GM19043 (cell line): Measurements from ENCODE around the gene TCEA2.
"Not testable (repeated sequence)": the region's sequence is repeated elsewhere in the genome, so short reads cannot be mapped to it uniquely, and the experiment has no call there.

Experiments used
- ATAC-seq: cut with Tn5 transposase; IDR thresholded peaks from one replicate; pipeline ENCODE4 v1.9.1; 2021; ENCODE audit warnings: low read depth; ENCODE audit not compliant: unreplicated experiment

The TCEA2 gene

GRCh38 chr20:64105846-64106434 lies 42.9 kb downstream of the TCEA2 start:
- no peak for ATAC-seq

DNA sequence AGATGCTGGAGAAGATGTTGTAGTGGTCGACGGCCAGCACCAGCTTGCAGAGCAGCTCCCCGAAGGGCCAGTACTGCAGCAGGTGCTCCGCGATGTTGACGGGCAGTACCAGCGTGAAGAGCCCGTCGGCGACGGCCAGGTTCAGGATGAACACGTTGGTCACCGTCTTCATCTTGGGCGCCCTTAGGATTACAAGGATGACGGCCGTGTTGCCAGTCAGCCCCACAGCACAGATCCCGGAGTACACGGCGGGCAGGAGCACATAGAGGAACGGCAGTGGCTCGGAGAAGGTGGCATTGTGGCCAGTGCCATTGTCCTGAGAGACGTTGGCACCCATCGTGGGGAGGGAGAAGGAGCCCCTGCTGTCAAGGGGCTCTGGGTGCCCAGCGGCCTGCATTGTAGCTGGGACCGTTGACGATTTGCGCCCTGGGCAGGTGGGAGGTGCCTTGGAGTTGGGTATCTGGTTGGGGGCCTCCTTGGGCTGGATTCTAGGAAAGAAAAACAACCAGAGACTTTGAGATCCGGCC lies 43.5 kb downstream of the TCEA2 start:
- no peak for ATAC-seq

- no peak for ATAC-seq
These were observed 44.2 kb downstream of the TCEA2 start, which contains the start of gene NPBWR2 for GRCh38 chr20:64106981-64107735. Gene NPBWR2 (minus strand): TSS chr20:64107565. CDS start chr20:64106831, 734 bp downstream.

DNA sequence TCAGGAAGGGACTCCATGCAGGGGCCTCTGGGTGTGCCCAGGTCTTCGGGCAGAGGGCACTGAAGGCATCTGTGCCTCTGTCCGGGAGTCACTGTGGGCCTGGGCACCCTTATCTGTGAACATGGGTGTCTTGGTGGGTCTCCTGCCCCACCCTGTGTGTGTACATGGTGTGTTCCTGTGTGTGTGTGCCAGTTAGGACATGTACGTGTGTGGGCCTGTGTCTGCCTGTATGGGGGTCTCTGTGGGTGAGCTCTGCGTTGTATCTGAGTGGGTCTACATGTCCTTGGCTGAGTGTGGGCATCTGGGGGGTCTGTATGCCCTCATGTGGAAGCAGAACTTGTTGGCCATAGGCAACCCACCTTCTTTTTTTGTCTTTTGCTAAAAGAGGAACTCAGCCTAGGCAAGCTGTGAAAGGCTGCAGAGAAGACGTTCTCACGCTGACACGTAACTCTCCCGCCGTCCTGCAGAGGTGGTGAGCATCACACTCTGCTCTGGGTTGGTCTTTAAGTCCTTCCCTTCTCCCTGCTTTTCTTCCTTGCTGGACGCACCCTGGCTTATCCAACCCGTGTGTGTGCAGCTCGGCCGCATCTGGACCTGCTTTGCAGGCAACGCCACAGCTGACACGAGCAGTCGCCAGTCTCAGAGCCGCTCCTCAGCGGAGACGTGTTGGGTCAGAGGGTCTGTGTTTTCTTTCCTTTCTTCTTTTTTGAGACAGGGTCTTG lies 44.9 kb downstream of the TCEA2 start:
- ATAC-seq, result no peak

DNA sequence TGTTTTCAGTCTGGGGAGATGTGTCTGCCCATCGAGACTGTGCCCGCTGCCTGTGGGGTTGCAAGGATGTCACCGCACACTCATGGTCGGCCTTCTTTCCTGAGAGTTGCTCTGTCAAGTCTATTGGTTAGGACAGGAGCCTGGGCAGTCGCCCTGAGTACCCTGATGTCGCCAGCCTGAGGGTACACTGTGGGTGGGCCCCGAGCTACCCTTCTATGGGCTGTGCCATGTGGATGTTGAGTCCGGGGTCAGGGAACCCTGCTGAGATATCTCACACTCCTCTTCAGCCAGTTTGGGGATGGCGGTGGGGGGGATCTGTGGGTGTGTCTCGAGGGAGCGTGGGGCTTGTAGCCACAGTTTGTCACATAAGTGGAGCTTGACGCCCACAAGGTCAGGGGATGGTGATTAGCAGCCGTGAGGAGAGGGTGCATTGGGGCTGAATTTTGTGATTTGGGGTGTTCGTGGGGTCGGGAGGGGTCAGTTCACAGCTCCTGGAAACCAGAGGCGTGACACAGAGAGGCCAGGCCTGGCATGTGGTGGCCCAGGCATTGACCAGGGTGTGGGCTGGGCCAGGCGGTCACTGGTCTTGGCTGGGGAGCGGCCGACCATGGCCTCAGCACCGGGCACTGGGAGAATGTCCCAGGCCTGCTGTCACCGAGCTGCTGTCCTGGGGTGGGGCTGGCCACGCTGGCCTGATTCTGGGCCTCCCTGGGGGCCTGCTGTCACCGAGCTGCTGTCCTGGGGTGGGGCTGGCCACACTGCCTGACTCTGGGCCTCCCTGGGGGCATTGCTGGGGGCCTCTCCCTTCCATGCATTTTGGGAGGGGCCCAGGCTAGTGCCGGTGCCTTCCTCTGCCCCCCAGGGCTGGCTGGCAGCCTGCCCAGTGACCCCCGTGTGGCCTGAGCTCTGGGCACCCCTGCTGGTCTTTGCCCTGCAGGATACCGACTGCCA lies 46.0 kb downstream of the TCEA2 start:
- ATAC-seq, result no peak

DNA sequence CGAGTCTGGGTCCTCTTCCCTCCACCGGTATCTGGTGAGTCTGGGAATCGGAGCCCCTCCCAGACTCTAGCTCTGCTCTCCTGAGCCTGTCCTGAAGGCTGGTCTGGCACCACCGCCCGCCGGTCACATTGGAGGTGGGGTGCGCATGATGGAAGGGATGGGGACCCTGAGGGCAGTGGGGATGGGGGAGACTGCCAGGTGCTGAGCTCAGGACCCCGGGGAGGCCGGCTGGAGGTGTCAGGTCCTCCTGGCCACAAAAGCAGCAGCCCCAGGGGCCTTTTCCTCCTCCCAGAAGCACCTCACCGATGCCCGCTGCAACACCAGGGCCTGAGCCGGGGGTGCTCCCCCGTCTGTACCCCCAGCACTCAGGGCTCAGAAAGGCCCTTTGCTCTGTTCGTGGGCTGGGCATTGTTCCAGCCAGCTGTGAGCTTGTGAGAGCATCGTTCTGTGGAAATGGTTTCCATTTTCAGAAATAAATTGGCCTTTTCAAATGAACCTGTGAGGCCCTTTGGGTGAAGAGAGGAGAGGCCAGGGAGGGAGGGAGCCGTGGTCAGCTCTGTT lies 46.9 kb downstream of the TCEA2 start:
- no peak for ATAC-seq

- no peak for ATAC-seq
These were observed 47.5 kb downstream of the TCEA2 start for GRCh38 chr20:64110411-64111068.

DNA sequence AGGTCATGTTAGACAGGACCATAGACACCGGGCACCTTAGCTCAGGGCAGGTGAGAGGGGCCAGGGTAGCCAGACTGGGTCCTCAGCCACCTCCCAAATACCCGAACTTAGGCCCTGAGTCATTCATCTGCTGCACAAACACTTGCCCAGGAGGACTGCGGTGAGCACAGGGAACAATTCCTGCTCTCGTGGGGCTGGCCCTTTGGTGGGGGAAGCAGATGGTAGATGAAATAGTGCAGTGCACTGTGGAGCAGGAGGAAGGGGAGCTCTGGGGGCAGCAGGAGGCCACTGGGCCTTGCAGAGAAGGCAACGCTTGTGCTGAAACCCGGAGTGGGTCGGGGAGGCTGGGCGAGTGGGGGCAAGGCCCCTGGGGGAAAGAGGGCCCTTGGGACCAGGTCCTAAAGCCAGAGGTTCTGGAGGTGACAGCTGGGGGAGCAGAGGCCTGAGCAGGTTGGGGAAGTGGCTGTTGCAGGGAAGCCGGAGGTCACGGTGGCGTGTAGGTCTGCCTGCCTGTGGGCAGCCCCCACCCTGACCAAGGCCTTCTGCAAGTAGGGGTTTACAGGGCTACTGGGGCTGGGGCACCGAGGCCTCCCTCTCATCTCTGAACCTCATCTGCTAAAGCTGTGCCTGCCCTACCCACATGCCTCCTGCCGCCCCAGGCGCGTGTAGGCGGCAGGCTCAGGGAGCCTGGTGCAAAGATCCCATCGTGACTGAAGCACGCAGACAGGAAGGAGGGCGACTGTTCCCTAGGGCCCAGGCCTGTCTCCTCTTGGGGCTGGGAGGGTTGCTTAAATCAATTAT lies 49.0 kb downstream of the TCEA2 start:
- ATAC-seq, result no peak

DNA sequence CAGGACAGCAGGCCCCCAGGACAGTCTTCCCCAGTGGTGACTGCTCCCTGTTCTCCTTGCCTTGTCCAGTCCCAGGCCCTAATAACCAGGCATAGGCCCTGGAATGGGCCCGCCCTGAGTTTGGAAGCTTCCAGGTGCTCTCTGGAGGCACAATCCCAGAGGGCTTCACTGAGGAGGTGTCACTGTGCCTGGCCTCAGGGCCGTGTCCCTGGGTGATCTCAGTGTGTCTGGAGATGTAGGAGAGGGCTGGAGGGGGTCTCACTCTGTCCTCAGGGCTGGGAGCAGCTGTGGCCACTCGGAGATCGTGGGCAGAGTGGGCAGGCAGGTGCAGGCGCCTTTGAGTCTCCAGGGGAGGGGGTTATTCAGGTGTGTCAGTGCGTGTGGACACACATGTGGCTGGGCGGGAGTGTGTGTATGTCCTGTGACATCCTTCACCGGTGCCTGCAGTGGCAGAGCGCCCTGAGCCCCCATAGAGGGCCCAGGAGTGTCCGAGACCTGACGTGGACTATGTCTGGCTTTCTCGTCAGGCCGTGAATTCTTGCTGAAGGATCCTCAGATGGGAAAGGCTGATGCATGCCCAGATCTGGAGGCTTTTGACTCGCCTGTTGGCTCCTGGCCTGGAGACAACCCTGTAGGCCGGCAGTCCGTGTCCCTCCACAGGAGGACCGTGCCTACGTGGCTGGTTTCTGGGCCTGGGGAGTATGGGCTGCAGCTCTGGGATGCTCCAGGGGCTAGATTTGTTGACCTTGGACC lies 49.9 kb downstream of the TCEA2 start:
- no peak for ATAC-seq

GRCh38 chr20:64113444-64113775 lies 50.4 kb downstream of the TCEA2 start:
- no peak for ATAC-seq

GRCh38 chr20:64113796-64114355 lies 50.9 kb downstream of the TCEA2 start:
- ATAC-seq, result no peak

- ATAC-seq, result no peak
These were observed 51.5 kb downstream of the TCEA2 start for GRCh38 chr20:64114356-64114971.

GRCh38 chr20:64115171-64115911 lies 52.3 kb downstream of the TCEA2 start:
- ATAC-seq, result no peak

- no peak for ATAC-seq
These were observed 53.0 kb downstream of the TCEA2 start for GRCh38 chr20:64116016-64116415.

DNA sequence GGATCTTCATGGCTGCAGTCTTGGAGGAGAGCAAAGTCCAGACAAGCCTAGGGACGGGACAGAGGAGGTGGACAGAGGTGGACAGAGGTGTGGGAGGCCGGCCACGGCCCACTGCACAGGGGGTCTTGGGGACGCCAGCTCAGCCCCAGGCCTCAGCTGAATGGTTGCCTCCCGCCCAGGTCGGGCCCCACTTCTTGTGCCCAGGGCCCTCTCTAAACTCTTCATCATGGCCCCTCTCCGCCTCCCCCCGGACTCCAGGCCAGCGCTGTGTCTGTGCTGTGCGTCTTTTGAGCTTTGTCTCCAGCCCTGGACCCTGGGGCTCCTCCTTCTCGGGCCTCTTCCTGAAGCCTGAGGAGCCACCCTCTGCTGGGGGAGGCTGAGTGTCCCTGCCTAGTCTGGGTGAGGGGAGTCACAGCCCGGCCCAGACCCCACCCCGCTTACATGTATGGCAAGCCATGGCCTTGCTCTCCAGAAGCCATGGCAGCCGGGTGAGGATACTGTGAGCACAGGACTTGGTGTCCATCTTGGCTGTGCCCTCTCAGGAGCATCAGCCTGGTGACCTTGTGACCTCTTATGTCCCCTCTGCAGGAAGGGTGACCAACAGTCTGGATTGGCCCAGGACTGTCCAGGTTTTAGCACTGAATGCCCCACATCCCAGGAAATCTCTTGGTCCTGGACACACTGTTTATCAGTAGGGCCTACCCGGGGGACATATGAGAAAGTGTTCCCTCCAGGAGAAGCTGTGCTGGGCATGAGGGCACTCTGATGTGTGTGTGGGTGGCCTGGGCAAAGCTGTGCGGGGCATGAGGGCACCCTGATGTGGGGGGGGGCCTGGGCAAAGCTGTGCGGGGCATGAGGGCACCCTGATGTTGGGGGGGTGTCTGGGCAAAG lies 53.8 kb downstream of the TCEA2 start:
- ATAC-seq, result no peak

DNA sequence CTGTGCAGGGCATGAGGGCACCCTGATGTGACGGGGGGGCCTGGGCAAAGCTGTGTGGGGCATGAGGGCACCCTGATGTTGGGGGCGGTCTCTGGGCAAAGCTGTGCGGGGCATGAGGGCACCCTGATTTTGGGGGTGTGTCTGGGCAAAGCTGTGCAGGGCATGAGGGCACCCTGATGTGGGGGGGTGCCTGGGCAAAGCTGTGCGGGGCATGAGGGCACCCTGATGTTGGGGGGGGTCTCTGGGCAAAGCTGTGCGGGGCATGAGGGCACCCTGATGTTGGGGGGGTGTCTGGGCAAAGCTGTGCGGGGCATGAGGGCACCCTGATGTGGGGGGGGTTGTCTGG lies 54.4 kb downstream of the TCEA2 start:
- ATAC-seq, result not testable (repeated sequence)
